A673 (cell line): ENCODE measurements around the gene EPB41L4B. TPM values are rescaled to one million over a fixed set of nuclear protein-coding genes. Genes with fewer than 3 reads are reported as not detected.

Experiments used
- BruUV-seq: library from RNA; stranded (reverse); fragments of 400-500 nt; replicated peaks from 2 replicates; lab custom pipeline; 2021; lab: Mats Ljungman, UMichigan
- CTCF ChIA-PET: fragments of 300-600 bp; sonication (Branson Sonifier 250); formaldehyde crosslinking; loops from one replicate; lab custom pipeline; 2022; ENCODE audit warnings: antibody characterized with exemption; lab: Charles Lee
- POLR2A ChIA-PET: fragments of 300-600 bp; sonication (Branson Sonifier 250); formaldehyde crosslinking; loops from one replicate; lab custom pipeline; 2022; ENCODE audit warnings: antibody characterized with exemption; ENCODE audit not compliant: low non-redundant PET; lab: Charles Lee
- DNase-seq: peaks from one replicate; pipeline ENCODE4 v3.0.0-alpha.2; 2015; ENCODE audit warnings: low spot score
- H3K27ac ChIP-seq: fragments of 200-600 bp; sonication (generic); 2 replicates; pipeline ENCODE4 v1.5.1; 2016; ENCODE audit warnings: mixed run types, low read depth, mild to moderate bottlenecking, mixed read lengths, antibody characterized with exemption, low read length; ENCODE audit not compliant: poor library complexity, severe bottlenecking
- H3K27me3 ChIP-seq: fragments of 200-600 bp; sonication (generic); replicated peaks from 2 replicates; pipeline ENCODE4 v1.6.1; 2017; ENCODE audit warnings: mixed run types, low read depth, mild to moderate bottlenecking, mixed read lengths, antibody characterized with exemption, low read length; ENCODE audit not compliant: insufficient read depth, poor library complexity
- H3K36me3 ChIP-seq: fragments of 200-600 bp; sonication (generic); 2 replicates; pipeline ENCODE4 v1.6.1; 2016; ENCODE audit warnings: mixed run types, mild to moderate bottlenecking, mixed read lengths, antibody characterized with exemption, low read length; ENCODE audit not compliant: insufficient read depth, poor library complexity, severe bottlenecking
- H3K4me1 ChIP-seq: fragments of 200-600 bp; sonication (generic); 2 replicates; pipeline ENCODE4 v1.6.1; 2017; ENCODE audit warnings: mixed run types, mild to moderate bottlenecking, mixed read lengths, antibody characterized with exemption, low read length; ENCODE audit not compliant: insufficient read depth, poor library complexity, severe bottlenecking
- H3K4me3 ChIP-seq: fragments of 200-600 bp; sonication (generic); 2 replicates; pipeline ENCODE4 v1.5.1; 2016; ENCODE audit warnings: low read depth, mixed run types, mild to moderate bottlenecking, mixed read lengths, low read length; ENCODE audit not compliant: poor library complexity, severe bottlenecking
- H3K9me3 ChIP-seq: fragments of 200-600 bp; sonication (generic); 2 replicates; pipeline ENCODE4 v1.6.1; 2016; ENCODE audit warnings: mixed run types, low read depth, mild to moderate bottlenecking, mixed read lengths, antibody characterized with exemption, low read length; ENCODE audit not compliant: poor library complexity, severe bottlenecking
- EZH2 ChIP-seq: fragments of 200-600 bp; sonication (generic); IDR thresholded peaks from 2 replicates; pipeline ENCODE4 v1.6.1; 2017; ENCODE audit warnings: borderline replicate concordance, low read depth, mild to moderate bottlenecking, mixed read lengths, antibody characterized with exemption, low read length; ENCODE audit not compliant: poor library complexity, severe bottlenecking
- intact Hi-C: fragments of 100-400 bp; cut with micrococcal nuclease; formaldehyde crosslinking; loops from one replicate; pipeline ENCODE4 v1.10.0; 2022; ENCODE audit not compliant: unreplicated experiment
- total RNA-seq: library from RNA; stranded (reverse); gene quantifications from 2 replicates; pipeline ENCODE4 v1.2.3, GENCODE V29; 2021
- TF ChIP-seq, protein P1 (sequence below): fragments of 300-800, 200-600 bp; sonication (generic); conservative IDR thresholded peaks from 2 replicates; pipeline ENCODE4 v1.5.1; 2017; ENCODE audit warnings: low read depth, mild to moderate bottlenecking, antibody characterized with exemption, low read length, moderate library complexity, mixed read lengths

Gene EPB41L4B
- total RNA-seq, 1 experiment from 2014 or later = not detected

DNA sequence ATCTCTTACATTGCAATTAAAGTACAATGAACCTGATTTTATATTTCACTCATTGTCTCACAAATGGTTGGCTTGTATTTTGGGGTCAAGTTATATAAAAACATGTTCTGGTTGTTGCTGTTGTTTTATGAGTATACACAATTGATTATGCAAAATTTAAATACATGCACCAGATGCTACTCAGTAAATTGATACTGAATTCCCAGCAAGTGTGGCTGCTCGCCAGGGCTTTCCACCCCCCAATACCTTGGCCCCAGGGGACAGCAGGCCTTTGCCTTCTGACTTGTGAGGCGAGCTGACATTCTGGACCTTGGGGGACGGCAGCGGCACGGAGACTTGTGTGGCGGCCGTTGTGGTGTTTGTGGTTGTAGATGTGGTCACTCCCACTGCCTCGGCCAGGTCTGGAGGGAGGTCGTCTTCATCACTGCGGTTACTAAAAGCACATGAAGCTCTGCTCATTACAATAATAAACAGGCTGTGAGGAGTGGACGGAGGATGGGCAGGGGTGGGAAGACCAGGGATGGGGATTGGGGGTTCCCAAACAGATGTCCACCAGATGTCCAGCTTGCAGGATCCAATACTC lies 126.8 kb downstream of the EPB41L4B start:
- no peak overlapping the region for H3K4me3 ChIP-seq
- POLR2A ChIA-PET = no interaction called here
- CTCF ChIA-PET = no interaction called here
- H3K4me1 ChIP-seq = no peaks in the 10 kb centered on the region
- no peaks in the 10 kb centered on the region for H3K36me3 ChIP-seq
- no peak overlapping the region for H3K27ac ChIP-seq
- TF ChIP-seq, protein P1, sequence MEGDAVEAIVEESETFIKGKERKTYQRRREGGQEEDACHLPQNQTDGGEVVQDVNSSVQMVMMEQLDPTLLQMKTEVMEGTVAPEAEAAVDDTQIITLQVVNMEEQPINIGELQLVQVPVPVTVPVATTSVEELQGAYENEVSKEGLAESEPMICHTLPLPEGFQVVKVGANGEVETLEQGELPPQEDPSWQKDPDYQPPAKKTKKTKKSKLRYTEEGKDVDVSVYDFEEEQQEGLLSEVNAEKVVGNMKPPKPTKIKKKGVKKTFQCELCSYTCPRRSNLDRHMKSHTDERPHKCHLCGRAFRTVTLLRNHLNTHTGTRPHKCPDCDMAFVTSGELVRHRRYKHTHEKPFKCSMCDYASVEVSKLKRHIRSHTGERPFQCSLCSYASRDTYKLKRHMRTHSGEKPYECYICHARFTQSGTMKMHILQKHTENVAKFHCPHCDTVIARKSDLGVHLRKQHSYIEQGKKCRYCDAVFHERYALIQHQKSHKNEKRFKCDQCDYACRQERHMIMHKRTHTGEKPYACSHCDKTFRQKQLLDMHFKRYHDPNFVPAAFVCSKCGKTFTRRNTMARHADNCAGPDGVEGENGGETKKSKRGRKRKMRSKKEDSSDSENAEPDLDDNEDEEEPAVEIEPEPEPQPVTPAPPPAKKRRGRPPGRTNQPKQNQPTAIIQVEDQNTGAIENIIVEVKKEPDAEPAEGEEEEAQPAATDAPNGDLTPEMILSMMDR = no peak
- TF ChIP-seq EZH2 = no peak
- no peak for DNase-seq
- H3K27me3 ChIP-seq = no peaks in the 10 kb centered on the region
- intact Hi-C loops = no loop called here
- BruUV-seq = no TSS peak
- no peaks in the 10 kb centered on the region for H3K9me3 ChIP-seq

DNA sequence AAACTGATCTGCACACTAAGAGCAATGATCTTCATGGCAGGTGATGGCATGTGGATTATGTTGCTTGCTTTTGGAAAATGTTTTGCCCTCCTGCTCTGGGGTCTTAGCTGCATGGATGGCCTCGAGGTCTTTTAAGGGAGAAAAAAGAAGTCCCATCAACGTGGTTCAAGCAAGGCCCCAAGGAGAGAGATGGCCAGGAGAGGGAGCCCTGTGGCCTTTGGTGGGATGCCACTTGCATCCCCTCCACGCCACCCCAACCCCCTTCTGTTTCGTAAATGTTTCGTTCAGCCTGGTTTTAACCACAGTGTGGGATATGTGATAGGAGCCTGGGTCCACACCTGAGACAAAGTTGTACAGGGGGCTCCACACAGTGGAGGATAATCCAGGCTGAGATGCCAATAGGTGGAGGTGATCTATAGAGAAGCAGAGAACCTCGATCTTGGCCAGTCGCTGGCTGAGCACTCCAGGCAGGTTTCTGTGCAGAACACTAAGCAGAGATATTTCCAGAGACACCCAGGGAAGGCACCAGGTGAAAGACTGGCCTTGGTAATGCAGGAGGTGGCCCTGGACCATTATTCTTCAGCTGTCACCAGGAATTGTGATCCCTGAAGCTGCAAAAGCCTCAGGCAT lies 128.0 kb downstream of the EPB41L4B start:
- intact Hi-C loops = no loop called here
- no peak for DNase-seq

GRCh38 chr9:109191746-109192145 lies 129.1 kb downstream of the EPB41L4B start:
- CTCF ChIA-PET = no interaction called here
- H3K4me3 ChIP-seq = no peak overlapping the region
- intact Hi-C loops = no loop called here
- TF ChIP-seq, protein P1 = no peak
- no peak for TF ChIP-seq EZH2
- no peaks in the 10 kb centered on the region for H3K4me1 ChIP-seq
- H3K36me3 ChIP-seq = no peaks in the 10 kb centered on the region
- no peak for DNase-seq
- H3K27me3 ChIP-seq = no peaks in the 10 kb centered on the region
- BruUV-seq = no TSS peak
- no peaks in the 10 kb centered on the region for H3K9me3 ChIP-seq
- H3K27ac ChIP-seq = no peak overlapping the region
- POLR2A ChIA-PET = no interaction called here

More for the DNA sequence above, 128.0 kb downstream of the EPB41L4B start:
- Histone ChIP-seq H3K27ac (no peak overlapping the region), H3K27me3 (no peaks in the 10 kb centered on the region), H3K4me3 (no peak overlapping the region), H3K9me3 (no peaks in the 10 kb centered on the region), H3K4me1 (no peaks in the 10 kb centered on the region), H3K36me3 (no peaks in the 10 kb centered on the region)
- BruUV-seq = no TSS peak
- TF ChIP-seq, protein P1 = peak; percentile 43
- no peak for TF ChIP-seq EZH2
- ChIA-PET CTCF (no interaction called here), POLR2A (no interaction called here)
